CD14-positive monocyte (primary cell): Measurements from ENCODE around the gene TUBB1. TPM values are rescaled to one million over a fixed set of nuclear protein-coding genes. Genes with fewer than 3 reads are reported as not detected.

Source experiments
- DNase-seq, 3 donors: peaks; one replicate each; pipeline ENCODE4 v3.0.0-alpha.2; 2011 to 2022
- H2AFZ ChIP-seq: 2 replicates; pipeline ENCODE4 v1.6.0; 2012; ENCODE audit warnings: mild to moderate bottlenecking, low read depth, low read length, inconsistent platforms; ENCODE audit not compliant: insufficient read depth, poor library complexity, severe bottlenecking
- H3K27ac ChIP-seq, 2 donors: 1 replicate in 1 of 2; 2 replicates in 1 of 2; pipeline ENCODE4 v1.5.1; 2012 to 2013; ENCODE audit warnings: low read length in 2 of 2, control low read depth in 1 of 2, inconsistent platforms in 1 of 2, low read depth in 1 of 2, mild to moderate bottlenecking in 1 of 2
- H3K27me3 ChIP-seq, 2 donors: one replicate each; pipeline versions ENCODE4 v1.6.0 to v1.6.1; 2011 to 2013; ENCODE audit warnings: low read length in 2 of 2; ENCODE audit not compliant: control insufficient read depth in 2 of 2, insufficient read depth in 2 of 2
- H3K36me3 ChIP-seq, 2 donors: replicated peaks in 1 of 2; 1 replicate in 1 of 2; 2 replicates in 1 of 2; pipeline versions ENCODE4 v1.5.1 to v1.6.1; 2012 to 2013; ENCODE audit warnings: low read length in 2 of 2, control low read depth in 1 of 2, inconsistent platforms in 1 of 2, mild to moderate bottlenecking in 1 of 2; ENCODE audit not compliant: insufficient read depth in 2 of 2, control insufficient read depth in 1 of 2
- H3K4me1 ChIP-seq, 2 donors: 1 replicate in 1 of 2; 2 replicates in 1 of 2; pipeline versions ENCODE4 v1.5.1 to v1.6.1; 2012 to 2013; ENCODE audit warnings: low read length in 2 of 2, control low read depth in 1 of 2, inconsistent platforms in 1 of 2, mild to moderate bottlenecking in 1 of 2, moderate library complexity in 1 of 2; ENCODE audit not compliant: insufficient read depth in 2 of 2, control insufficient read depth in 1 of 2
- H3K4me2 ChIP-seq: replicated peaks from 2 replicates; pipeline ENCODE3; 2012; ENCODE audit warnings: low read length, moderate library complexity, mild to moderate bottlenecking; ENCODE audit not compliant: poor library complexity, severe bottlenecking; ENCODE audit errors: extremely low read depth
- H3K4me3 ChIP-seq, 3 experiments: fragments of 200-600 bp in 1 of 3; sonication (generic) in 1 of 3; replicated peaks in 1 of 3; 1 replicate in 2 of 3; 2 replicates in 1 of 3; pipeline ENCODE4 v1.5.1; 2011 to 2013; ENCODE audit warnings: low read length in 3 of 3, mild to moderate bottlenecking in 3 of 3, control low read depth in 2 of 3, low read depth in 2 of 3, inconsistent platforms in 1 of 3, moderate library complexity in 1 of 3
- H3K79me2 ChIP-seq: 2 replicates; pipeline ENCODE4 v1.6.0; 2012; ENCODE audit warnings: mild to moderate bottlenecking, control low read depth, inconsistent platforms, low read length, moderate library complexity; ENCODE audit not compliant: insufficient read depth
- H3K9ac ChIP-seq: 2 replicates; pipeline ENCODE4 v1.6.0; 2017; ENCODE audit warnings: low read length, mild to moderate bottlenecking; ENCODE audit not compliant: insufficient read depth, poor library complexity, severe bottlenecking
- H3K9me3 ChIP-seq, 2 donors: replicated peaks in 1 of 2; 1 replicate in 1 of 2; 2 replicates in 1 of 2; pipeline versions ENCODE4 v1.5.1 to v1.6.1; 2012 to 2013; ENCODE audit warnings: low read length in 2 of 2, control low read depth in 1 of 2; ENCODE audit not compliant: control insufficient read depth in 1 of 2, insufficient read depth in 1 of 2
- H4K20me1 ChIP-seq: 2 replicates; pipeline ENCODE4 v1.6.0; 2012; ENCODE audit warnings: mild to moderate bottlenecking, low read length, control low read depth, moderate library complexity; ENCODE audit not compliant: insufficient read depth
- H3K27ac Mint-ChIP-seq, 7 donors: one replicate each; pipeline ENCODE4 v1.8.0; 2020; ENCODE audit warnings: mild to moderate bottlenecking in 7 of 7, mixed read lengths in 7 of 7, moderate library complexity in 6 of 7, inconsistent platforms in 2 of 7
- H3K27me3 Mint-ChIP-seq, 3 donors: one replicate each; pipeline ENCODE4 v1.8.0; 2021 to 2022; ENCODE audit warnings: low read depth in 3 of 3, mild to moderate bottlenecking in 3 of 3, mixed read lengths in 3 of 3, moderate library complexity in 3 of 3, inconsistent platforms in 1 of 3
- H3K36me3 Mint-ChIP-seq, 2 donors: one replicate each; pipeline ENCODE4 v1.8.0; 2020; ENCODE audit warnings: mixed read lengths in 2 of 2, inconsistent platforms in 1 of 2, mild to moderate bottlenecking in 1 of 2
- H3K4me1 Mint-ChIP-seq: one replicate; pipeline ENCODE4 v1.8.0; 2020; ENCODE audit warnings: mild to moderate bottlenecking, mixed read lengths
- H3K4me3 Mint-ChIP-seq, 2 donors: one replicate each; pipeline ENCODE4 v1.8.0; 2020; ENCODE audit warnings: mild to moderate bottlenecking in 2 of 2, mixed read lengths in 2 of 2, moderate library complexity in 1 of 2
- H3K9me3 Mint-ChIP-seq, 7 donors: one replicate each; pipeline ENCODE4 v1.8.0; 2020 to 2022; ENCODE audit warnings: mixed read lengths in 7 of 7, mild to moderate bottlenecking in 6 of 7, moderate library complexity in 6 of 7, inconsistent platforms in 2 of 7
- CTCF ChIP-seq: fragments of 200-600 bp; IDR thresholded peaks from one replicate; pipeline ENCODE4 v1.8.0; 2022; ENCODE audit warnings: antibody characterized with exemption, mild to moderate bottlenecking
- WGBS: methylation state at CpG from one replicate; pipeline ENCODE4 v1.1.5; 2013; ENCODE audit warnings: missing lambda C conversion rate; ENCODE audit not compliant: insufficient coverage; 5-methylcytosine and 5-hydroxymethylcytosine counted together
- intact Hi-C, 2 donors: fragments of 100-400 bp; cut with micrococcal nuclease; formaldehyde crosslinking; loops; one replicate each; pipeline versions ENCODE4 v1.15.0 to v1.15.1; 2023
- polyA plus RNA-seq, 3 donors: library from polyadenylated mRNA; depleted of rRNA in 1 of 3; unstranded in 2 of 3; stranded (reverse) in 1 of 3; fragments of 300-500 nt in 2 of 3; fragments of >200 nt in 1 of 3; fragmentation: Illumina TruSeq in 2 of 3; gene quantifications; 1 replicate in 2 of 3; 2 replicates in 1 of 3; pipeline ENCODE4 v1.2.3, GENCODE V29; 2012 to 2021

The TUBB1 gene
- polyA plus RNA-seq, 3 donors: 0.09 to 3.1 (median 2.4) TPM

DNA sequence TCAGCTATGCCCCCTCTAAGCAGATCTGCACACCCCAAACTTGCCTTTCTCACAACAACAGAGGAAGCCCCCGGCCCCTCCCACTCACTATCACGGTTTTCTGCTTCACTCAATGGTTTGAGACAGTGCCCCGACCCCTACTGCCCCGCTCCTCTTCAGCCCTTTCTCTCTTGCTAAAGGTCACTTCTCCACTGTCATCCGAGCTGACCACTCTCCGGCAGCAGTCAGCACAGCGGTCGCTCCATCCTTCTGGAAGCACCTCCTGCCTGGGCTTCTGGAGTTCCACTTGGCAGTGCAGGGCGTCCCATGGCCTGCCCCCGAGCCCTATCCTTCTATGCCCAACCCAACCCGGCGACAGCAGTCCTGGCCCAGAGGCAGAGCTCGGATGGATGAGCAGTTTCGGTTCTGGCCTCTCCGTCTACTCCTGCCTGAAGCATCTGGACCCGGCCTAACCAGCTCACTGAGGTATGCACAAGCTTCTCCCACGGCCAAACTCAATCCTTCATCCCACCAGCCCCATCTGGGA is 16.3 kb upstream of the TUBB1 start:
- peaks cover 59 to 61% of the 10 kb centered on the region in 2 donors for H3K36me3 ChIP-seq
- intact Hi-C loops: loop anchor here in 1 of 2 donors (10.0 kb wide), 1 partner anchor 118 kb away; no protein-coding TSS in a partner anchor
- H3K4me1 ChIP-seq: peaks cover 42 to 55% of the 10 kb centered on the region in 2 donors
- H3K9ac ChIP-seq: no peak overlapping the region
- H3K4me1 Mint-ChIP-seq: peaks cover 44% of the 10 kb centered on the region
- H3K9me3 ChIP-seq: no peaks in the 10 kb centered on the region
- peak overlapping the region; percentile 88 for H3K4me2 ChIP-seq
- peaks cover 0 to 1% (median 0%) of the 10 kb centered on the region in 7 donors for H3K9me3 Mint-ChIP-seq
- no peak overlapping the region for H2AFZ ChIP-seq
- no peak for DNase-seq
- H3K27me3 ChIP-seq: no peaks in the 10 kb centered on the region
- H3K27ac ChIP-seq: peak overlapping the region; percentile 95 to 98
- no peaks in the 10 kb centered on the region for H3K27me3 Mint-ChIP-seq
- 93% methylated on average over 14 of the region's 17 CpGs for WGBS
- TF ChIP-seq CTCF: no peak
- no peak overlapping the region for H3K4me3 Mint-ChIP-seq
- peaks cover 83% of the 10 kb centered on the region for H4K20me1 ChIP-seq
- H3K79me2 ChIP-seq: peaks cover 87% of the 10 kb centered on the region
- H3K27ac Mint-ChIP-seq: peak overlapping the region; percentile 98 to 100 (median 99)
- H3K36me3 Mint-ChIP-seq: peaks cover 54 to 68% of the 10 kb centered on the region in 2 donors
- peak overlapping the region in 1 of 3 experiments; percentile 86 for H3K4me3 ChIP-seq

- intact Hi-C loops: loop anchor here (2.0 to 10.0 kb wide), 3 partner anchors 29 to 119 kb away; partner anchors contain the start of gene ATP5F1E (in 1 of the 2)
- peak overlapping the region; percentile 88 for H3K4me2 ChIP-seq
- Mint-ChIP-seq H3K4me3 (peak overlapping the region; percentile 92 to 96), H3K27me3 (no peaks in the 10 kb centered on the region), H3K27ac (peak overlapping the region; percentile 98 to 100 (median 99)), H3K9me3 (peaks cover 0 to 1% (median 0%) of the 10 kb centered on the region in 7 donors), H3K4me1 (peaks cover 53% of the 10 kb centered on the region), H3K36me3 (peaks cover 50 to 58% of the 10 kb centered on the region in 2 donors)
- peak overlapping the region; percentile 86 to 99 (median 90) for H3K4me3 ChIP-seq
- H3K4me1 ChIP-seq: peaks cover 53 to 66% of the 10 kb centered on the region in 2 donors
- H3K27me3 ChIP-seq: no peaks in the 10 kb centered on the region
- peak overlapping the region; percentile 95 to 98 for H3K27ac ChIP-seq
- H3K9me3 ChIP-seq: no peaks in the 10 kb centered on the region
- H3K36me3 ChIP-seq: peaks cover 50 to 51% of the 10 kb centered on the region in 2 donors
- peak overlapping the region; percentile 98 for H3K9ac ChIP-seq
- H4K20me1 ChIP-seq: peaks cover 73% of the 10 kb centered on the region
- no peak overlapping the region for H2AFZ ChIP-seq
- DNase-seq: no peak
- TF ChIP-seq CTCF: no peak
- peaks cover 79% of the 10 kb centered on the region for H3K79me2 ChIP-seq
- WGBS: 67% methylated on average over 16 of the region's 16 CpGs
Measured at GRCh38 chr20:59003836-59004492, 15.3 kb upstream of the TUBB1 start.
